Skin epidermis (tissue), 12 donors: ENCODE results near the gene MRPL22.
A peak's percentile ranks its signal among the peaks of the same experiment; 100 is the strongest.
"Not testable (repeated sequence)": the region's sequence is repeated elsewhere in the genome, so short reads cannot be mapped to it uniquely, and the experiment has no call there.

ENCODE experiments used
- H3K27ac ChIP-seq, 21 experiments: fragments of 200-600 bp; sonication (generic) in 11 of 21; one replicate each; pipeline ENCODE4 v1.5.0; 2020; ENCODE audit warnings: mild to moderate bottlenecking in 3 of 21, inconsistent platforms in 2 of 21, moderate library complexity in 2 of 21
- H3K4me3 ChIP-seq, 7 experiments: fragments of 200-600 bp; sonication (generic) in 2 of 7; one replicate each; pipeline ENCODE4 v1.5.0; 2020; ENCODE audit warnings: inconsistent platforms in 2 of 7, mild to moderate bottlenecking in 2 of 7, moderate library complexity in 1 of 7

Gene MRPL22

GRCh38 chr5:154940772-154941620, at the start of gene MRPL22:
Gene MRPL22 (plus strand): TSS chr5:154941073. CDS start chr5:154941111, 38 bp downstream.
- H3K27ac ChIP-seq = peak within 1 kb of the TSS; percentile 14 to 94 (median 81)
- peak within 1 kb of the TSS; percentile 46 to 77 (median 65) for H3K4me3 ChIP-seq

DNA sequence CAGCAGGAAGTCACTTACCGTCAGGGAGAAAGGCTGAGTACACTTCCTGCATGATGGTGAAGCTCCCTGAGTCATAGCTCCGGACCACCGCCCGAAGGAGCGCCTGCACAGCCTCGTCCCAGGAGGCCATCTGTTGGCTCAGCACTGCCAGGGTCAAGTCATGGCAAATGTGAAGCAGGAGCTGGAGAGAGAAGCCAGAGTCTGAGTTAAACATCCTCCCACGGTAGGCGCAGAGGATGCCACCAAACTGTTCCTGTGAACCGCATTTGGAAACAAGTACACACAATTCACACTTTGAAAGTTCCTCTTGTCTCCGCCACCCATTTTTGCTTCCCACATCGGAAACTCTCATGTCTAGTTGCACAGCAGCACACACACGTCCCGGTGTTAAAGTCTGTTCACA, 48.5 kb upstream of the MRPL22 start:
- Histone ChIP-seq H3K27ac (no peak overlapping the region), H3K4me3 (no peak overlapping the region)

DNA sequence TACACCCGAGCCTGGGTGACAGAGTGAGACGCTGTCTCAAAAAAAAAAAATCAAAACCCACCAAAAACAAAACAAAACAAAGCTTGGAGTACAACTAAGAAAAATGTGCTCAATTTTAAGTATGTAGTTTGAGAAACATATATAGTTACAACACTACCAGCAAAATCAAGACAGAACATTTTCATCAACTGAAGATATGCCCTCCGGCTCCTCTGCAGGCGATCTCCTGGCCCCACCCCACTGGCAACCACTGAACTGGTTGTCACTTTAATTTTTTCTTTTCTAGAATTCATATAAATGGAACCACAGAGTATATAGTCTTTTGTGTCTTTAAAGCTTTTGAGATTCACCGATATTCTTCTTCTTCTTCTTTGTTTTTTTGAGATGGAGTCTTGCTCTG, 47.5 kb upstream of the MRPL22 start:
- H3K27ac ChIP-seq = no peak overlapping the region

GRCh38 chr5:154895606-154896561, 45.0 kb upstream of the MRPL22 start:
- Histone ChIP-seq H3K4me3 (no peak overlapping the region), H3K27ac (no peak overlapping the region)

More for the DNA sequence above, 47.5 kb upstream of the MRPL22 start:
- H3K4me3 ChIP-seq = no peak overlapping the region

DNA sequence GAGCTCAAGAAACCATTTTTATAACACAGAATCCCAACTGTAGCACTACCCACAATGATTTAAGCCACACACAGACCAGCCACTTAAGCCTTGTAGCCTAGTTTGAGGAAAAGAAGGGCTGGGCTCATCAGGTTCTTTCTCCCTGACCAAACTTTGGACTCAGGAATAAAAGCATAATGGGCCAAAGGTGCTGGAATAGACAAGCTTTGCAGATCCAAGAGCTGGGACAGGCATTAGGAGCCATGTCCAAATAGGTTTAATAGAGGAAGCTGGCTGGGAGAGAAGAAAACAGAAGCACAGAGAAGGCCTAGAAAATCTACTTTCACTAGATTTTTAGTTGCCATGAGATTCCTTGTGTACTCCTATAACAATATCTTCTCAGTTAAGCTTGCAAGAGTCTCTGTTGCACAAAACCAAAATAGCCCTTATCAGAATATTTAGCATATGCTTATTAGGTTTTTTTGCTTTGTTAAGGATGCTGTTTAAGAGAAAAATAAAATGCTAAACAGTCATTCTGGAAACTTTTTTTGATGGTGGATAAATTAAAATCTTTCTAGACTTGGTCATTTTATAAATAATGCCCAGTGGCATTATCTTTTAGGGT, 44.2 kb upstream of the MRPL22 start:
- H3K4me3 ChIP-seq = no peak overlapping the region
- H3K27ac ChIP-seq = no peak overlapping the region

DNA sequence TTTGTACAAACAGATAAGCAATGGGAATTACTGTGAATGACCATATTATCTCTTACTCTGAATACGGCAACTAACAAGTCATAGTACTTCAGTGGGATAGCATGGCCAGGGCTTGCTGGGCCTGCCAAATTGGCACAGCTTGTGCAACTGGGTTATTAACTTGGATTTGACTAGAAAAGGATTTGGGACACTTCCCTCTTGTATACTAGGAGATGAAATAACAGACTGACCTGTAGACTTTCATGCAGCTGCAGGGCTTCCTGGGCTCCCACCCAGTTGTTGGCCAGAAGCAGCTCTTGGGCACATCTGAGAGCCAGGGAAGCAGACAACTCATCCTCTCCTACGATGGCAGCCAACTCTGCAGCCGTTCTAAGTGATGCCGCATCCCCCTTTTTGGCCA, 42.7 kb upstream of the MRPL22 start:
- Histone ChIP-seq H3K4me3 (no peak overlapping the region), H3K27ac (peak overlapping the region in 2 of 21 experiments; percentile 28 to 59)

DNA sequence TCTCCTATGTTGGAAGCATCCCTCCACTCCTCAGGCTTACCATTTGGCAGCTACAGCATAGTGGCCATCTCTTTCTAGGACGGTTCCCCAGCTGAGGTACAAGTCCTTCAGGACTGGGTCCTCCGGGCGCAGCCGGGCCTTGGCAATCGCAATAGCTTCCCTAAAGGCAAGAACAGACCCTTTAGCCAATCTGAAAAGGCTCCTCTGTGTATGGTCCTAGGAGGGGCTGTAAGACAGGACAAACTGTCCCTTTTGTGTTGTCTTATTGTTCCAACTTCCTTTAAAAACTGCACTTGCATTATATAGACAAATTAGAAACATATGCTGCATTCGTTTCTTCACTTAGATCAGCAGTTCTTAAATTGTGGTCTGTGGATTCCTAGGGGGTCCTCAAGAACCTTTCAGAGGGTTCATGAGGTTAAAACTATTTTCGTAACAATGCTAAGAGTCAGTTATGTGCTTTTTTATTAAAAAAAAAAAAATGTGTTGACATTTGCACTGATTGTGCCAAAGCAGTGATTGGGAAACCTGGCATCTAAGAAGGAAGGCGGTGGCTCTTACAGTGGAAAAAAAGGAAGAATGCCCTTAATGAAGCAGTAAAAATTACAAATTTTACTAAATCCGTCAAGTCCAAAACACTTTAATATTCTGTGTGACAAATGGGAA, 41.6 kb upstream of the MRPL22 start:
- H3K4me3 ChIP-seq = no peak overlapping the region

DNA sequence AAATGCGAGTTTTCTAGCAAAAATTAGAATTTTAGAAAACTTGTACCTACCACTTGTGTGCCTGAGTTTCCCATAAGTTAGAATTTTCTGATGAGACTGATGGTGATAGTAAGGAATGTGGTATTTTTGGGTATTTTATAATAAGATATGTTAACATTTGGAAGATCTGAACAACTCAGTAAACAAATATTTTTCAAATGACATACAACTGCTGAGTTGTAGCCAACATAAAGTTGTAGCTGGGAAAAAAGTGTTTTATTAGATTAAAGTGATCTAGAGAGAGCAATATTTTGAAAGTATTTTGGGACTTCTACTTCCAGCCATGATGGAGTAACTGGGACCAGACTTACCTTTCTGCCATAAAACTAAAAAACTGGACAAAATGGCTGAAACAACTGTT, 40.8 kb upstream of the MRPL22 start:
- Histone ChIP-seq H3K4me3 (no peak overlapping the region), H3K27ac (peak overlapping the region in 9 of 21 experiments; percentile 15 to 73 (median 35))

More for the DNA sequence above, 41.6 kb upstream of the MRPL22 start:
- H3K27ac ChIP-seq = peak overlapping the region in 9 of 21 experiments; percentile 18 to 71 (median 43)

GRCh38 chr5:154901276-154901675, 39.6 kb upstream of the MRPL22 start:
- peak overlapping the region in 4 of 21 experiments; percentile 35 to 73 (median 67) for H3K27ac ChIP-seq
- H3K4me3 ChIP-seq = no peak overlapping the region

- peak overlapping the region in 2 of 21 experiments; percentile 13 to 71 for H3K27ac ChIP-seq
- no peak overlapping the region for H3K4me3 ChIP-seq
These were observed 39.0 kb upstream of the MRPL22 start for GRCh38 chr5:154901913-154902312.

DNA sequence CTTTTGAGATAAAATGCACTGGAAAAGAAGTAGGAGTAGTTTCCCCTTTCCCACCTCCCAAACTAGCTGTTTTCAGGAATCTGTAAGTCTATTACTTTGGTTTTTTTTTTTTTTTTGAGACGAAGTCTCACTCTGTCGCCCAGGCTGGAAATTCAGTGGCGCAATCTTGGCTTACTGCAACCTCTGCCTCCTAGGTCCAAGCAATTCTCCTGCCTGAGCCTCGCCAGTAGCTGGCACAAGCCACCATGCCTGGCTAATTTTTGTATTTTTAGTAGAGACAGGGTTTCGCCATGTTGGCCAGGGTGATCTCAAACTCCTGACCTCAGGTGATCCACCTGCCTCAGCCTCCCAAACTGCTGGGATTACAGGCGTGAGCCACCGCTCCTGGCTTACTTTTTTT, 35.3 kb upstream of the MRPL22 start:
- not testable (repeated sequence) for H3K27ac ChIP-seq, H3K4me3 ChIP-seq

GRCh38 chr5:154916874-154917273, 24.0 kb upstream of the MRPL22 start:
- Histone ChIP-seq H3K4me3 (no peak overlapping the region), H3K27ac (no peak overlapping the region)

GRCh38 chr5:154917757-154918156, 23.1 kb upstream of the MRPL22 start:
- Histone ChIP-seq H3K27ac (no peak overlapping the region), H3K4me3 (no peak overlapping the region)

GRCh38 chr5:154923441-154924430, 17.1 kb upstream of the MRPL22 start:
- no peak overlapping the region for H3K27ac ChIP-seq
- no peak overlapping the region for H3K4me3 ChIP-seq

GRCh38 chr5:154933537-154933936, 7.3 kb upstream of the MRPL22 start:
- no peak overlapping the region for H3K4me3 ChIP-seq

GRCh38 chr5:154934881-154935280, 6.0 kb upstream of the MRPL22 start:
- H3K27ac ChIP-seq = no peak overlapping the region
- H3K4me3 ChIP-seq = no peak overlapping the region

More at GRCh38 chr5:154933537-154933936, 7.3 kb upstream of the MRPL22 start:
- H3K27ac ChIP-seq = no peak overlapping the region

DNA sequence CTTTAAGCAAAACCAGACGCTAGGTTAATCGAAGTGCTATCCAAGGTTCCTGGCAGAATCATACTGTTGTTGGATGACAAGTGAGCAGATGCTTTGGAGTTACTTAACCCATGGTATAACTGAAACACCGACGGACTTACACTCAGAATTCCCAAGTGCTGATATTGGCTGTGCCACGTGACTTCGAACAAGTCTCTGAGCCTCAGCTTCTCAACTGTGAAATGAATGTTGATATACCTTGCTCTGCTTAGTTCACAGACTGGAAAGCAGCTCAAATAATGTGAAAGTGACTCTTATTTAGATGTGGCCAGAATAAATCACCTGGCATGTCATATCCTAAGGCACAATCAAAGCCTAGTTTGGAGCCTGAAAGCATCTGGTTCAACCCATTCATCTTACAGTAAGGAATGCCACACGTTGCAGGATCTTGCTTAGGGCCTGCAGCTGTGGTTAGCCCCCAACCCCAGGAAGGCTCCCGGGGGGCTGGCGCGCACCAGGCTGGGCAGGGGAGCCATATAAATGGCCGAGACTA, 3.6 kb upstream of the MRPL22 start:
- Histone ChIP-seq H3K27ac (peak overlapping the region in 20 of 21 experiments; percentile 10 to 86 (median 74)), H3K4me3 (peak overlapping the region; percentile 71 to 96 (median 84))
